ENCODE data around the gene NEK3. TPM values are rescaled to one million over a fixed set of nuclear protein-coding genes. Genes with fewer than 3 reads are reported as not detected.
A peak's percentile ranks its signal among the peaks of the same experiment; 100 is the strongest.

NEK3 gene
- polyA plus RNA-seq, 1 donor from 2014 or later = 61.0 TPM

DNA sequence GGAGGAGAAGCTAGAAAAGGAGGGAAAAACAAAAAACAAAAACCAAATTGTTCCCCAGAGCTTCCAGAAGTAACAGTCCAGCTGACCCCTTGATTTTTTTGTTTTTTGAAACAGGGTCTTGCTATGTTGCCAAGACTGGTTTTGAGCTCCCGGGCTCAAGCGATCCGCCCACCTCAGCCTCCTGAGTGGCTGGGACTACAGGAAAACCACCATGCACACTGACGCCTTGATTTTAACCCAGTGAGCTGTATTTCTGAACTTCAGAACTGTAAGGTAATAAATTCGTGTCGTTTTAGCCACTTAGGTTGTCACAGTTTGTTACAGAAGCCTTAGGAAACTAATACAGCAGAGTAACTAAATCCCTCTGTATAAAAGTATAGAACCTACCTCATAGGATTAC, 1.1 kb upstream of the NEK3 start:
- Histone ChIP-seq H3F3A (ENCODE audit: insufficient read depth, low read length, poor library complexity, severe bottlenecking) (no peaks in the 10 kb centered on the region), H3K27me3 (ENCODE audit: insufficient read depth, low read depth, low read length) (no peaks in the 10 kb centered on the region), H3K4me2 (ENCODE audit: low read length) (no peak overlapping the region), H3K9me3 (ENCODE audit: low read length) (no peaks in the 10 kb centered on the region), H3K79me2 (replicated peaks; ENCODE audit: insufficient read depth, low read length) (no peaks in the 10 kb centered on the region), H3K36me3 (ENCODE audit: insufficient read depth, low read length) (no peaks in the 10 kb centered on the region), H3K27ac (ENCODE audit: low read length) (no peak overlapping the region), H2AFZ (ENCODE audit: low read depth, low read length) (no peak overlapping the region), H3K9ac (ENCODE audit: low read length) (no peak overlapping the region), H3K4me3 (ENCODE audit: low read length) (no peak overlapping the region), H4K20me1 (ENCODE audit: insufficient read depth) (no peaks in the 10 kb centered on the region), H3K9me2 (ENCODE audit: insufficient read depth, low read length) (no peaks in the 10 kb centered on the region)
- TF ChIP-seq, protein P1, sequence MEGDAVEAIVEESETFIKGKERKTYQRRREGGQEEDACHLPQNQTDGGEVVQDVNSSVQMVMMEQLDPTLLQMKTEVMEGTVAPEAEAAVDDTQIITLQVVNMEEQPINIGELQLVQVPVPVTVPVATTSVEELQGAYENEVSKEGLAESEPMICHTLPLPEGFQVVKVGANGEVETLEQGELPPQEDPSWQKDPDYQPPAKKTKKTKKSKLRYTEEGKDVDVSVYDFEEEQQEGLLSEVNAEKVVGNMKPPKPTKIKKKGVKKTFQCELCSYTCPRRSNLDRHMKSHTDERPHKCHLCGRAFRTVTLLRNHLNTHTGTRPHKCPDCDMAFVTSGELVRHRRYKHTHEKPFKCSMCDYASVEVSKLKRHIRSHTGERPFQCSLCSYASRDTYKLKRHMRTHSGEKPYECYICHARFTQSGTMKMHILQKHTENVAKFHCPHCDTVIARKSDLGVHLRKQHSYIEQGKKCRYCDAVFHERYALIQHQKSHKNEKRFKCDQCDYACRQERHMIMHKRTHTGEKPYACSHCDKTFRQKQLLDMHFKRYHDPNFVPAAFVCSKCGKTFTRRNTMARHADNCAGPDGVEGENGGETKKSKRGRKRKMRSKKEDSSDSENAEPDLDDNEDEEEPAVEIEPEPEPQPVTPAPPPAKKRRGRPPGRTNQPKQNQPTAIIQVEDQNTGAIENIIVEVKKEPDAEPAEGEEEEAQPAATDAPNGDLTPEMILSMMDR (IDR thresholded peaks at IDR 0.05; ENCODE audit: poor library complexity, severe bottlenecking) = no peak
- no peak for TF ChIP-seq TAF1 (IDR thresholded peaks at IDR 0.05; ENCODE audit: low read depth)

DNA sequence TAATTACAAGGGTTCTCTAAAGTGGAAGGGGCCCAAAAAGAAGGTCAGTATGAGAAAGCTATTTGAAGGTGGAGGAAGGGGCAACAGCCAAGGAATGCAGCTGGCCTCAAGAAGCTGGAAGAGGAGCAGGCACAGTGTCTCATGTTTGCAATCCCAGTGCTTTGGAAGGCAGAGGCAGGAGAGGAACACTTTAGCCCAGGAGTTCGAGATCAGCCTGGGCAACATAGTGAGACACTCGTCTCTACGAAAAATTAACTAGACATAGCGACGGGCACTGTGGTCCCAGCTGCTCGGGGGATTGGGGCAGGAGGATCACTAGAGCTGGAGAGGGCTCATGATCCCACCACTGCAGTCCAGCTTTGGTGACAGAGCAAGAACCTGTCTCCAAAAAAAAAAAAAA, 656 bp upstream of the NEK3 start:
- H4K20me1 ChIP-seq (ENCODE audit: insufficient read depth) = no peaks in the 10 kb centered on the region
- no peak overlapping the region for H3K4me2 ChIP-seq (ENCODE audit: low read length)
- H2AFZ ChIP-seq (ENCODE audit: low read depth, low read length) = no peak overlapping the region
- no peak overlapping the region for H3K9ac ChIP-seq (ENCODE audit: low read length)
- no peaks in the 10 kb centered on the region for H3F3A ChIP-seq (ENCODE audit: insufficient read depth, low read length, poor library complexity, severe bottlenecking)
- H3K36me3 ChIP-seq (ENCODE audit: insufficient read depth, low read length) = no peaks in the 10 kb centered on the region
- H3K79me2 ChIP-seq (replicated peaks; ENCODE audit: insufficient read depth, low read length) = no peaks in the 10 kb centered on the region
- peak overlapping the region; percentile 93 for H3K4me3 ChIP-seq (ENCODE audit: low read length)
- H3K9me2 ChIP-seq (ENCODE audit: insufficient read depth, low read length) = no peaks in the 10 kb centered on the region
- TF ChIP-seq, protein P2, sequence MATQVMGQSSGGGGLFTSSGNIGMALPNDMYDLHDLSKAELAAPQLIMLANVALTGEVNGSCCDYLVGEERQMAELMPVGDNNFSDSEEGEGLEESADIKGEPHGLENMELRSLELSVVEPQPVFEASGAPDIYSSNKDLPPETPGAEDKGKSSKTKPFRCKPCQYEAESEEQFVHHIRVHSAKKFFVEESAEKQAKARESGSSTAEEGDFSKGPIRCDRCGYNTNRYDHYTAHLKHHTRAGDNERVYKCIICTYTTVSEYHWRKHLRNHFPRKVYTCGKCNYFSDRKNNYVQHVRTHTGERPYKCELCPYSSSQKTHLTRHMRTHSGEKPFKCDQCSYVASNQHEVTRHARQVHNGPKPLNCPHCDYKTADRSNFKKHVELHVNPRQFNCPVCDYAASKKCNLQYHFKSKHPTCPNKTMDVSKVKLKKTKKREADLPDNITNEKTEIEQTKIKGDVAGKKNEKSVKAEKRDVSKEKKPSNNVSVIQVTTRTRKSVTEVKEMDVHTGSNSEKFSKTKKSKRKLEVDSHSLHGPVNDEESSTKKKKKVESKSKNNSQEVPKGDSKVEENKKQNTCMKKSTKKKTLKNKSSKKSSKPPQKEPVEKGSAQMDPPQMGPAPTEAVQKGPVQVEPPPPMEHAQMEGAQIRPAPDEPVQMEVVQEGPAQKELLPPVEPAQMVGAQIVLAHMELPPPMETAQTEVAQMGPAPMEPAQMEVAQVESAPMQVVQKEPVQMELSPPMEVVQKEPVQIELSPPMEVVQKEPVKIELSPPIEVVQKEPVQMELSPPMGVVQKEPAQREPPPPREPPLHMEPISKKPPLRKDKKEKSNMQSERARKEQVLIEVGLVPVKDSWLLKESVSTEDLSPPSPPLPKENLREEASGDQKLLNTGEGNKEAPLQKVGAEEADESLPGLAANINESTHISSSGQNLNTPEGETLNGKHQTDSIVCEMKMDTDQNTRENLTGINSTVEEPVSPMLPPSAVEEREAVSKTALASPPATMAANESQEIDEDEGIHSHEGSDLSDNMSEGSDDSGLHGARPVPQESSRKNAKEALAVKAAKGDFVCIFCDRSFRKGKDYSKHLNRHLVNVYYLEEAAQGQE (IDR thresholded peaks at IDR 0.05; ENCODE audit: borderline replicate concordance) = no peak
- TF ChIP-seq RAD21 (conservative IDR thresholded peaks at IDR 0.05) (no peak), POLR2AphosphoS5 (IDR thresholded peaks at IDR 0.05) (no peak), SMC3 (conservative IDR thresholded peaks at IDR 0.05; ENCODE audit: poor library complexity) (no peak), EP300 (conservative IDR thresholded peaks at IDR 0.05; ENCODE audit: poor library complexity, severe bottlenecking) (no peak), EZH2 (IDR thresholded peaks at IDR 0.05; ENCODE audit: borderline replicate concordance, insufficient read depth, low read length, poor library complexity, severe bottlenecking) (no peak), TAF1 (IDR thresholded peaks at IDR 0.05; ENCODE audit: low read depth) (no peak), MXI1 (conservative IDR thresholded peaks at IDR 0.05; ENCODE audit: poor library complexity, severe bottlenecking) (no peak)
- TF ChIP-seq, protein P1 (IDR thresholded peaks at IDR 0.05; ENCODE audit: poor library complexity, severe bottlenecking) = no peak
- H3K27me3 ChIP-seq (ENCODE audit: insufficient read depth, low read depth, low read length) = no peaks in the 10 kb centered on the region
- H3K9me3 ChIP-seq (ENCODE audit: low read length) = no peaks in the 10 kb centered on the region
- no peak overlapping the region for H3K27ac ChIP-seq (ENCODE audit: low read length)
